Measurements from ENCODE around the gene GPR39.

Gene GPR39

DNA sequence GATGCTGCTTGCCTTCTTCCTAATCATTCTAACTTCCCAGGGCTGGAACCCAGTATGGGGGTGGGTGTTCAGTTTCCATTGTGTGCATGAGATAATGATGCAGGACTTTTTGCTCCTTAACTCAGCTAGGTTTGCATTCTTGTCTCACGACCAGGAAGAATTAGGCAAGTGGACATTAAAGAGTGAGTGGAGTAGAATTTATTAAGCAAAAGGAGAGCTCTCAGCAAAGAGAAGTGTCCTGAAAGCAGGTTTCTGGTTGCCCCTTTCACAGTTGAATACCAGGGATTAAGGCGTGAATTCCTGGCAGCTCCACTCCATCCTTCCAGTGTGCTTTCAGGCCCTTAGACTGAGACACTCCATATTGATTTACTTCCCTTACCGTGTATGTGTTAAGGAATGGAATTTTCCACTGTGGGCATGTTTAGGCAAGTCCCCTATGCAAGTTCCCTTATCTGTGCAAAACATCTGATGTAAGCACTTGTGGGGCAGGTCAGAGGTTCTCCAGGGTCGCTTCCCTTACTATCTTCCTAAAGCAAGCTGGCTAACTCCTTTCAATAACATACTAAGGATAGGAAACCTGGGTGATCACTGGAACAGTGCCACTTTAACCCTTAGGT is 126.5 kb downstream of the GPR39 start:
- Histone ChIP-seq H3K27me3 (ENCODE audit: control insufficient read depth, insufficient read depth, low read length) (no peaks in the 10 kb centered on the region), H3K27ac (ENCODE audit: low read depth, low read length) (no peak overlapping the region; the same call in 1 of the 2 replicates), H3K36me3 (ENCODE audit: control insufficient read depth, insufficient read depth, low read length) (no peaks in the 10 kb centered on the region), H3K9ac (ENCODE audit: low read length) (no peak overlapping the region), H3K4me1 (ENCODE audit: control insufficient read depth, insufficient read depth, low read length) (peaks cover 21% of the 10 kb centered on the region; the same call in 1 of the 2 replicates), H3K4me3 (ENCODE audit: low read depth, low read length) (no peak overlapping the region), H3K9me3 (ENCODE audit: control insufficient read depth, insufficient read depth, low read depth, low read length) (peaks cover 29% of the 10 kb centered on the region)

DNA sequence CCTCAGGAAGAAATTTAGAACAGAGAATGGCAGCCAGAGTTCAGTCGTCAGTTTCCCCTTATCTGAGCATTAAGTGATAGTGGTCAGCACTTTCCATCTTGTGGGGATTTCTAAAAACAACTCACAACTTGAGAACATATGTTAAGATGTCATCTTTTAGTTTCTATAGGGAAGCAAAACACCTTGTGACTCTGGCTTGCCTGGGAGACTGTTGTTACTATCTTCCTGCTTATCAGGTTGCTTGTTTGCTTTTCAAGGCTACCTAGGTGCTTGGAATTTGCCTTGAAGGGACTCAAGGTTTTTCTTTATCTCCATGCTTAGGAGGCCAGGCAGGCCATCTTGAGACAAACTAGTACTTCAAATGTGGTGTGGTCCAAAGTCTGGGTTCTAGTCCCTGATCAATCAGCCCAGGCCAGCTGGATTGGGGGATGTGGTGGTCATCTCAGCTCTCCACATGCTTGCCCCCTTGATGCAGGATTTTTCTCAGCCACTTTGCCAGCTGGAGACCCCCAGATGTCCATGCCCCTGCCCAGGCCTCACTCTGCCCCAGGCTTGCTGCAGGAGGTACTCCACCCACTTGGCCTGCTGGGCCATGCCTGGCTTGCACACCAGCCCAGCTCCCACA is 127.5 kb downstream of the GPR39 start:
- H3K27me3 ChIP-seq (ENCODE audit: control insufficient read depth, insufficient read depth, low read length), result no peaks in the 10 kb centered on the region
- H3K36me3 ChIP-seq (ENCODE audit: control insufficient read depth, insufficient read depth, low read length), result no peaks in the 10 kb centered on the region
- H3K27ac ChIP-seq (ENCODE audit: low read depth, low read length), result no peak overlapping the region

DNA sequence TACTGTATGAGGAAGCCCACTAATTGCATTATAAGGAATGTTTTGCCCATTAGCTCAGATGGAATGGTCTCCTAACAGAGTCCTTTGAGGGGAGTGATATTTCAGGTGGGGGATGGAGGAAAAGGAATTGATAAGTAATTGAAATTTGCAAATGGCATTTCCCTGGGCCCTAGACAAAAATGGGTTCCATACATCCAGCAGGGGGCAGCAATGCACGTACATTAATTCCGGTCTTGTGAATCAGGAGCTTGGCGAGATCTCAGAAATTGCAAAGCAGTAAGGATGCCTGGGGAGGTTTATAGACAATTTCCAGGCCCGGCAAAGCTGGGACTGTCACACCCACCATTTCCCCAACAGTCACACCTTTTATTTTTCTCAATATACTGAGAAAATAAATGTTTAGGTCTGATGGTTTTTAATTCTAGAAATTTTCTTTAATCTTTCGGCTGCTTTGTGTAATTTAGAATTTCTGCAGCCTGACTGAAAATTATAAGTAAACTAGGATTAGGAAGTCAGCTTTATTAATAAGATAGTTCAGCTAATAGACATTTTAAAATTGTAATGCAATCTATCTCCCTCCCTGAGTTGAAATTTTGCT is 130.6 kb downstream of the GPR39 start:
- Histone ChIP-seq H3K9me3 (ENCODE audit: control insufficient read depth, insufficient read depth, low read depth, low read length) (peaks cover 25% of the 10 kb centered on the region), H3K27ac (ENCODE audit: low read depth, low read length) (no peak overlapping the region), H3K27me3 (ENCODE audit: control insufficient read depth, insufficient read depth, low read length) (no peaks in the 10 kb centered on the region), H3K4me3 (ENCODE audit: low read depth, low read length) (no peak overlapping the region), H3K36me3 (ENCODE audit: control insufficient read depth, insufficient read depth, low read length) (no peaks in the 10 kb centered on the region), H3K9ac (ENCODE audit: low read length) (no peak overlapping the region), H3K4me1 (ENCODE audit: control insufficient read depth, insufficient read depth, low read length) (peaks cover 7% of the 10 kb centered on the region; the same call in 1 of the 2 replicates)

More for the DNA sequence above, 127.5 kb downstream of the GPR39 start:
- H3K9ac ChIP-seq (ENCODE audit: low read length), result no peak overlapping the region
- H3K9me3 ChIP-seq (ENCODE audit: control insufficient read depth, insufficient read depth, low read depth, low read length), result peaks cover 29% of the 10 kb centered on the region
- H3K4me3 ChIP-seq (ENCODE audit: low read depth, low read length), result no peak overlapping the region
- peaks cover 14% of the 10 kb centered on the region; the same call in 1 of the 2 replicates for H3K4me1 ChIP-seq (ENCODE audit: control insufficient read depth, insufficient read depth, low read length)

DNA sequence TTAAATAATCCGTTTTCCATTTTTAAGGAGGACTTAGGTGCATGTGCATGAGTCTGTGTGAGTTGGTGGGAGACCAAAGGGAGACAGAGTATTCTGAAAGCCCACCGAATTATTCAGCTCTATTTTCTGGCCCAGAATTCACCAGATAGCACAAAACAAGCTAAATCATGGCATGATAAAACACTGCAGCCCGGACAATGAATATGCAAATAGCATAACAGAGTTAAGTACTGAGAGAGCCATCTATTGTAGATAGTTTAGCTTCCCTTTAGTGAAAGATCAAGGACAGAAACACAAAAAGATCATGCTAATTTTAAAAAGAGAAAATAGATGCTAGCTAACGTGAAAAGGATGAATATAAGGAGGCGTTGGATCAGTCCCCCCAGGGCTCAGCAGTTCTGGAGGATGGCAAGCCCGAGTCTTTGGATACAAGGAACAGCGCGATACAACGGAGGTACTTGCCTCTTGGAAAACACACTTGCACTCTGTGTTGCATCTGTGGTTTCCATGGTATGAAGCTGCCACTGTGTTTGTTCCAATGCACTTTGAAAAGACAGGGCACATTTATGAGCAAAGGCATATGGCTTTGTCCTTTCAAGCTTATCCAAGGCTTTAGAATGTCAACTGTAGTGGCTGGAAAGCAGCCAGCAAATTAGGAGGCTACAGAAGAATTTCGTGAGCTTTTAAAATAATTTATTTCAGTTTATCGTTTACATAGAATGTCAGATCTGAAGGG is 133.5 kb downstream of the GPR39 start:
- Histone ChIP-seq H3K4me3 (ENCODE audit: low read depth, low read length) (no peak overlapping the region), H3K27me3 (ENCODE audit: control insufficient read depth, insufficient read depth, low read length) (no peaks in the 10 kb centered on the region), H3K36me3 (ENCODE audit: control insufficient read depth, insufficient read depth, low read length) (no peaks in the 10 kb centered on the region), H3K4me1 (ENCODE audit: control insufficient read depth, insufficient read depth, low read length) (no peaks in the 10 kb centered on the region; the same call in 1 of the 2 replicates), H3K9me3 (ENCODE audit: control insufficient read depth, insufficient read depth, low read depth, low read length) (peaks cover 4% of the 10 kb centered on the region; the same call in 1 of the 2 replicates), H3K27ac (ENCODE audit: low read depth, low read length) (no peak overlapping the region), H3K9ac (ENCODE audit: low read length) (no peak overlapping the region)

DNA sequence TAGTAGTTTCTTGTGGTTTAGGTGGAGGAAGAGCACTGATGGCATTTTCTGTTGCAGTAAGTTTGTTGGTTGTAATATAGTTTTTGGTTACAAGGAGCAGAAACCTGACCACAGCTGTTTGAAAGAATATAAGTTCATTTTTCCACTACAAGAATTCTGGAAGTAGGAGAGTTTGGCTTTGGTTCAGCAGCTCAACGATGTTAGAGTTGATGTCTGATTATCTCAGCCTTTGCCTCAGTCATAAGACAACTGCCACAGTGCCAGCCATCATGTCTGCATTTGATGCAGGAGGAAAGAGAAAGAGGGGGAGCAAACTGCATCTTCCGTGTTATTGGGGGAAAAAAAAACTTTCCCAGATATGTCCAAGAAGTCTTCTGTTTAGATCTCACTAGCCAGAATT is 134.3 kb downstream of the GPR39 start:
- no peaks in the 10 kb centered on the region; the same call in 1 of the 2 replicates for H3K4me1 ChIP-seq (ENCODE audit: control insufficient read depth, insufficient read depth, low read length)

DNA sequence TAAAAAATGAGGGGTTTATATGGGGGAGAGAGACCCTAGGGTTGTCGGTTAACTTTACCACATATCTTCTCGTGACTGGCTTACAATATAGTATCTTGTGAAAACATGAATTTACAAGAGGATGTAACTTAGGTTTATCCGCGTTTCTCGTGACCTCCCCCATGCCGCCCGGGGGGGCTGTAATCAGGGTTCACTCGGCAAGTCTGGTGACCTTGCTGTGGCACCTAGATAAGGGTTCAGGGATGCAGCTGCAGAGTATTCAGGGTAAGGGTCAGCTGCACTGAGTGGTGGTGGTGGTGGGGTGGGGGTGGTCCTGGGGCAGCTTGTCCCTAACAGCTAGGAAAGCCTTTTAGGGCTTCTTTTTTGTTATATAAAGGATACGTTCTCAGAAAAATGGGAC is 141.1 kb downstream of the GPR39 start:
- H3K9me3 ChIP-seq (ENCODE audit: control insufficient read depth, insufficient read depth, low read depth, low read length), result no peaks in the 10 kb centered on the region
- H3K36me3 ChIP-seq (ENCODE audit: control insufficient read depth, insufficient read depth, low read length), result no peaks in the 10 kb centered on the region
- no peaks in the 10 kb centered on the region for H3K4me1 ChIP-seq (ENCODE audit: control insufficient read depth, insufficient read depth, low read length)
- no peak overlapping the region for H3K4me3 ChIP-seq (ENCODE audit: low read depth, low read length)
- H3K27me3 ChIP-seq (ENCODE audit: control insufficient read depth, insufficient read depth, low read length), result no peaks in the 10 kb centered on the region
- no peak overlapping the region for H3K27ac ChIP-seq (ENCODE audit: low read depth, low read length)
- no peak overlapping the region for H3K9ac ChIP-seq (ENCODE audit: low read length)

More for the DNA sequence above, 134.3 kb downstream of the GPR39 start:
- no peaks in the 10 kb centered on the region for H3K36me3 ChIP-seq (ENCODE audit: control insufficient read depth, insufficient read depth, low read length)
- no peak overlapping the region for H3K9ac ChIP-seq (ENCODE audit: low read length)
- H3K4me3 ChIP-seq (ENCODE audit: low read depth, low read length), result no peak overlapping the region
- H3K9me3 ChIP-seq (ENCODE audit: control insufficient read depth, insufficient read depth, low read depth, low read length), result peaks cover 3% of the 10 kb centered on the region; the same call in 1 of the 2 replicates
- H3K27me3 ChIP-seq (ENCODE audit: control insufficient read depth, insufficient read depth, low read length), result no peaks in the 10 kb centered on the region
- no peak overlapping the region for H3K27ac ChIP-seq (ENCODE audit: low read depth, low read length)

DNA sequence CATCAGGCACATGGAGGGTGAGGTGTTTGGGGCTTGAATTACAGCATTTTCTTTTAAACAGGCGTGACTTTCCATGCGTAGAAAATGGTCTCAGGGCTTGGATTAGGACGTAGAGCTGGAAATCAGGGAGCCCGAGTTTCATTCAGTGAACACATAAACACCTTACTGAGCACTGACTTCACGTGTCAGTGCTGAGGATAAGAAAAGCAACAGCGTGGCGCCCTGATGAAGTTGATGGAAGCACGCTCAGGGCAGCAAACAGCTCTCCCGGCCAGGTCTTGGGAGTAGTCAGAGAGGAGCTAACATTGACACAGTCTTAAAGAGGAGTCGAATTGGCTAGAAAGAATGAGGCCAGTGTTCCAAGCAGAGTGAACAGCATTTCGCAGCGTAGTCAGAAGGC is 142.7 kb downstream of the GPR39 start:
- H3K36me3 ChIP-seq (ENCODE audit: control insufficient read depth, insufficient read depth, low read length), result no peaks in the 10 kb centered on the region
- H3K9me3 ChIP-seq (ENCODE audit: control insufficient read depth, insufficient read depth, low read depth, low read length), result no peaks in the 10 kb centered on the region
- H3K9ac ChIP-seq (ENCODE audit: low read length), result no peak overlapping the region
- H3K27ac ChIP-seq (ENCODE audit: low read depth, low read length), result no peak overlapping the region
- no peak overlapping the region for H3K4me3 ChIP-seq (ENCODE audit: low read depth, low read length)
- H3K4me1 ChIP-seq (ENCODE audit: control insufficient read depth, insufficient read depth, low read length), result no peaks in the 10 kb centered on the region
- H3K27me3 ChIP-seq (ENCODE audit: control insufficient read depth, insufficient read depth, low read length), result no peaks in the 10 kb centered on the region

DNA sequence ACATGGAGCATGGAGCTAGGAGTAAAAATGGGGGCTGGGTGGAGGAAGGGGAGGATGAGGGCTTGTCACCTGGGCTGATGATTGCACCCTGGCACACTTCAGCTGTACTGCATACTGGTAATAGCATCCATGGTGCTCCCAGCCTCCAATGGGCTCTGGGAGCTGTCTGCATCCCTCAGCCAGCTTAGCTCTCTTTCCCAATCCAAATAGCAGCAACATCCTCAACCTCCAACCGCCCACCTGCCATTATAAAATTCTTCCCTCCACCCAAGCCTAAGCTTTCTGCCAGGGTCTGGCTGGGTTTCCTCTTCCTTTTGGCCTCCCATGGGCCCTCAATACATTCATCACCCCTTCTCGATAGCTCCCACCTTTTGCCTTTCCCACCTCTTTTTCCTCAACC is 143.3 kb downstream of the GPR39 start:
- H3K4me3 ChIP-seq (ENCODE audit: low read depth, low read length), result no peak overlapping the region
- no peaks in the 10 kb centered on the region for H3K27me3 ChIP-seq (ENCODE audit: control insufficient read depth, insufficient read depth, low read length)
- no peak overlapping the region for H3K27ac ChIP-seq (ENCODE audit: low read depth, low read length)
- H3K4me1 ChIP-seq (ENCODE audit: control insufficient read depth, insufficient read depth, low read length), result no peaks in the 10 kb centered on the region
- no peaks in the 10 kb centered on the region for H3K9me3 ChIP-seq (ENCODE audit: control insufficient read depth, insufficient read depth, low read depth, low read length)
- no peak overlapping the region for H3K9ac ChIP-seq (ENCODE audit: low read length)
- H3K36me3 ChIP-seq (ENCODE audit: control insufficient read depth, insufficient read depth, low read length), result no peaks in the 10 kb centered on the region

DNA sequence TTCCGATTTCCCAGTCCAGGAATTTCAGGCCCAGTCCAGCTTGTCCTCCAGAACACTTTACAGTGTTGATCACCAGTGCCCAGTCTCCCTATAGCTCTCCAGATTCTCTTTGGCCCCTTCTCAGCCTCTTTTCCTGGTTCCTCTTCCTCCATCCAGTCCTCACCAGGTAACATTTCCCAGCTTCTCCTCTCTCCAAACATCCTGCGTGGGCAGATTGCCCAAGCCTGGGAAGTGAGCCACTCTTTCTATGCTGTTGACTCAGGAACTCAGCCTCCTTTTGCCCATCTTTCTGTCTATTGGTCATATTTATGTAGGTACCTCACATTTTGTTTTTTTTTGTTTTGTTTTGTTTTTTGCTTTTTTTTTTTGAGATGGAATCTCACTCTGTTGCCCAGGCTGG is 144.0 kb downstream of the GPR39 start:
- Histone ChIP-seq H3K27me3 (ENCODE audit: control insufficient read depth, insufficient read depth, low read length) (no peaks in the 10 kb centered on the region), H3K4me1 (ENCODE audit: control insufficient read depth, insufficient read depth, low read length) (no peaks in the 10 kb centered on the region), H3K27ac (ENCODE audit: low read depth, low read length) (no peak overlapping the region), H3K4me3 (ENCODE audit: low read depth, low read length) (no peak overlapping the region), H3K9ac (ENCODE audit: low read length) (no peak overlapping the region), H3K36me3 (ENCODE audit: control insufficient read depth, insufficient read depth, low read length) (no peaks in the 10 kb centered on the region), H3K9me3 (ENCODE audit: control insufficient read depth, insufficient read depth, low read depth, low read length) (no peaks in the 10 kb centered on the region)

DNA sequence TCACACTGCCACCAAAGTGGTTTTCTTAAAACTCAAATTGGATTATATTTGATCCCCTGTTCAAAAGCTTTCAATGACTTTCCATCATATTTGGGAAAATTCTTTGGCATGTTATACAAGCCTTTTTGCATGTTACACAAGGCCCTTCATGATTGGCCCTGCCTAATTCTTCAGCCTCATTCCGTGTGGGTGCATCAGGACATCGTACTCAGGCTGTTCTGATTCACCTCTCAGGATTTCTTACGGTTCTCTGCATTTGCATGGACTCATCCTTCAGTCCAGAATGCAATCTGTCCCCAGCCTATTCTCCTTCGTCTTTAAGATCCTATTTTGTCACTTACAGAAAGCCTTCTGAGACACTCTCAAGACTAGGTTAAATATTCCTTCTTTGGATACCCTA is 145.6 kb downstream of the GPR39 start:
- Histone ChIP-seq H3K9ac (ENCODE audit: low read length) (no peak overlapping the region), H3K4me3 (ENCODE audit: low read depth, low read length) (no peak overlapping the region), H3K27ac (ENCODE audit: low read depth, low read length) (no peak overlapping the region), H3K4me1 (ENCODE audit: control insufficient read depth, insufficient read depth, low read length) (no peaks in the 10 kb centered on the region), H3K9me3 (ENCODE audit: control insufficient read depth, insufficient read depth, low read depth, low read length) (no peaks in the 10 kb centered on the region), H3K36me3 (ENCODE audit: control insufficient read depth, insufficient read depth, low read length) (no peaks in the 10 kb centered on the region), H3K27me3 (ENCODE audit: control insufficient read depth, insufficient read depth, low read length) (no peaks in the 10 kb centered on the region)

DNA sequence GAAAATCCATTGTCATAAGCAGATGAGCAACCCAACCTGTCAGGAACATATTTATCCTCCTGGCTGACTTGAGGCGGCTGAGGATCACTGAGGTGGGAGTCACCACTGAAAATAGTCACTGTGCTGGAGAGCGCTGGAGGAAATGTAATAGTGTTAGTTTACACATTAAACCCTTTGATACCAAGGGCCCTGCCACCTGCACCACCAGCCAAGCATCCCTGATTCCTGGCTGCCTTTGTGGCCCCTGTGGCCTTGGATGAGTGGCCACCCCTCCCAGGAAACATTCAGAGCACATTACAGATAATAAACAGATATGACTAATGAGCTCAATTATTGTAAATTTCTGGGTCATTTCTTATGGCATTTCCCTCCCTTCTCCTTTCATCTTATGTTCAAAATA is 147.5 kb downstream of the GPR39 start:
- Histone ChIP-seq H3K27me3 (ENCODE audit: control insufficient read depth, insufficient read depth, low read length) (no peaks in the 10 kb centered on the region), H3K9me3 (ENCODE audit: control insufficient read depth, insufficient read depth, low read depth, low read length) (no peaks in the 10 kb centered on the region), H3K36me3 (ENCODE audit: control insufficient read depth, insufficient read depth, low read length) (no peaks in the 10 kb centered on the region), H3K9ac (ENCODE audit: low read length) (no peak overlapping the region), H3K4me3 (ENCODE audit: low read depth, low read length) (no peak overlapping the region), H3K4me1 (ENCODE audit: control insufficient read depth, insufficient read depth, low read length) (no peaks in the 10 kb centered on the region), H3K27ac (ENCODE audit: low read depth, low read length) (no peak overlapping the region)
